ENCODE results near the gene RNPEPL1.

DNA sequence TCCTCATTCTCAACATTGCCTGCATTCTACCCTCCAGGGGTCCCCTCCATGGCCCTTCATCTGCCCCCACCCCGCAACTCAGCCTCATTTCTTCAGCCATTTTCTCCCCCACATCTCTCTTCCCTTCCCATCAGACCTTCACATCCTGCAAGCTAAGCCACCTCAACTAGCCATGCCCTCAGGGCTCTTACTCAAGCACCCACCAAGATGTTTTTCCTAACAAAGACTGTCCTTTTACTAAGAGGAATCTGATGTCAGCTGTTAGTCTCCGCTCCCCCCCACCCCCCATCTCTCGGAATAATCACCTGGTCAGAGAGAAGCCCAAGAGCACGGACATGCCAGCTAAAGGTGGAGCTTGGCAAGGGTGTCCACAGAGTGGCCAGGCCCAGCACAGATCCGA lies 13.5 kb downstream of the RNPEPL1 start:
- TF ChIP-seq SUPT20H (IDR thresholded peaks at IDR 0.05; ENCODE audit: borderline replicate concordance, control insufficient read depth, low read depth, low read length), result no peak
- TF ChIP-seq KLF5 (IDR thresholded peaks at IDR 0.05; ENCODE audit: partially characterized antibody), result no peak
- no peak for TF ChIP-seq POLR2A (IDR thresholded peaks at IDR 0.05; ENCODE audit: low read depth, low read length)
- TF ChIP-seq, protein P1, sequence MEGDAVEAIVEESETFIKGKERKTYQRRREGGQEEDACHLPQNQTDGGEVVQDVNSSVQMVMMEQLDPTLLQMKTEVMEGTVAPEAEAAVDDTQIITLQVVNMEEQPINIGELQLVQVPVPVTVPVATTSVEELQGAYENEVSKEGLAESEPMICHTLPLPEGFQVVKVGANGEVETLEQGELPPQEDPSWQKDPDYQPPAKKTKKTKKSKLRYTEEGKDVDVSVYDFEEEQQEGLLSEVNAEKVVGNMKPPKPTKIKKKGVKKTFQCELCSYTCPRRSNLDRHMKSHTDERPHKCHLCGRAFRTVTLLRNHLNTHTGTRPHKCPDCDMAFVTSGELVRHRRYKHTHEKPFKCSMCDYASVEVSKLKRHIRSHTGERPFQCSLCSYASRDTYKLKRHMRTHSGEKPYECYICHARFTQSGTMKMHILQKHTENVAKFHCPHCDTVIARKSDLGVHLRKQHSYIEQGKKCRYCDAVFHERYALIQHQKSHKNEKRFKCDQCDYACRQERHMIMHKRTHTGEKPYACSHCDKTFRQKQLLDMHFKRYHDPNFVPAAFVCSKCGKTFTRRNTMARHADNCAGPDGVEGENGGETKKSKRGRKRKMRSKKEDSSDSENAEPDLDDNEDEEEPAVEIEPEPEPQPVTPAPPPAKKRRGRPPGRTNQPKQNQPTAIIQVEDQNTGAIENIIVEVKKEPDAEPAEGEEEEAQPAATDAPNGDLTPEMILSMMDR (IDR thresholded peaks at IDR 0.05 in 2 of 3, conservative IDR thresholded peaks at IDR 0.05 in 1 of 3; ENCODE audit: control insufficient read depth in 2 of 3, extremely low read depth in 1 of 3, insufficient read depth in 1 of 3, low read depth in 3 of 3, low read length in 3 of 3), result no peak
- TF ChIP-seq CHD2 (IDR thresholded peaks at IDR 0.05; ENCODE audit: borderline replicate concordance, low read depth, low read length), result no peak
- no peak for TF ChIP-seq ETV6 (conservative IDR thresholded peaks at IDR 0.05 in 1 of 2, IDR thresholded peaks at IDR 0.05 in 1 of 2; ENCODE audit: borderline replicate concordance in 1 of 2, low read depth in 1 of 2)
- TF ChIP-seq, protein P2, sequence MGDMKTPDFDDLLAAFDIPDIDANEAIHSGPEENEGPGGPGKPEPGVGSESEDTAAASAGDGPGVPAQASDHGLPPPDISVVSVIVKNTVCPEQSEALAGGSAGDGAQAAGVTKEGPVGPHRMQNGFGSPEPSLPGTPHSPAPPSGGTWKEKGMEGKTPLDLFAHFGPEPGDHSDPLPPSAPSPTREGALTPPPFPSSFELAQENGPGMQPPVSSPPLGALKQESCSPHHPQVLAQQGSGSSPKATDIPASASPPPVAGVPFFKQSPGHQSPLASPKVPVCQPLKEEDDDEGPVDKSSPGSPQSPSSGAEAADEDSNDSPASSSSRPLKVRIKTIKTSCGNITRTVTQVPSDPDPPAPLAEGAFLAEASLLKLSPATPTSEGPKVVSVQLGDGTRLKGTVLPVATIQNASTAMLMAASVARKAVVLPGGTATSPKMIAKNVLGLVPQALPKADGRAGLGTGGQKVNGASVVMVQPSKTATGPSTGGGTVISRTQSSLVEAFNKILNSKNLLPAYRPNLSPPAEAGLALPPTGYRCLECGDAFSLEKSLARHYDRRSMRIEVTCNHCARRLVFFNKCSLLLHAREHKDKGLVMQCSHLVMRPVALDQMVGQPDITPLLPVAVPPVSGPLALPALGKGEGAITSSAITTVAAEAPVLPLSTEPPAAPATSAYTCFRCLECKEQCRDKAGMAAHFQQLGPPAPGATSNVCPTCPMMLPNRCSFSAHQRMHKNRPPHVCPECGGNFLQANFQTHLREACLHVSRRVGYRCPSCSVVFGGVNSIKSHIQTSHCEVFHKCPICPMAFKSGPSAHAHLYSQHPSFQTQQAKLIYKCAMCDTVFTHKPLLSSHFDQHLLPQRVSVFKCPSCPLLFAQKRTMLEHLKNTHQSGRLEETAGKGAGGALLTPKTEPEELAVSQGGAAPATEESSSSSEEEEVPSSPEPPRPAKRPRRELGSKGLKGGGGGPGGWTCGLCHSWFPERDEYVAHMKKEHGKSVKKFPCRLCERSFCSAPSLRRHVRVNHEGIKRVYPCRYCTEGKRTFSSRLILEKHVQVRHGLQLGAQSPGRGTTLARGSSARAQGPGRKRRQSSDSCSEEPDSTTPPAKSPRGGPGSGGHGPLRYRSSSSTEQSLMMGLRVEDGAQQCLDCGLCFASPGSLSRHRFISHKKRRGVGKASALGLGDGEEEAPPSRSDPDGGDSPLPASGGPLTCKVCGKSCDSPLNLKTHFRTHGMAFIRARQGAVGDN (IDR thresholded peaks at IDR 0.05), result no peak
- TF ChIP-seq, protein P3, sequence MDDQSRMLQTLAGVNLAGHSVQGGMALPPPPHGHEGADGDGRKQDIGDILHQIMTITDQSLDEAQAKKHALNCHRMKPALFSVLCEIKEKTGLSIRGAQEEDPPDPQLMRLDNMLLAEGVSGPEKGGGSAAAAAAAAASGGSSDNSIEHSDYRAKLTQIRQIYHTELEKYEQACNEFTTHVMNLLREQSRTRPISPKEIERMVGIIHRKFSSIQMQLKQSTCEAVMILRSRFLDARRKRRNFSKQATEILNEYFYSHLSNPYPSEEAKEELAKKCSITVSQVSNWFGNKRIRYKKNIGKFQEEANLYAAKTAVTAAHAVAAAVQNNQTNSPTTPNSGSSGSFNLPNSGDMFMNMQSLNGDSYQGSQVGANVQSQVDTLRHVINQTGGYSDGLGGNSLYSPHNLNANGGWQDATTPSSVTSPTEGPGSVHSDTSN (IDR thresholded peaks at IDR 0.05; ENCODE audit: insufficient replicate concordance, low read depth, low read length), result no peak
- TF ChIP-seq EZH2 (IDR thresholded peaks at IDR 0.05; ENCODE audit: borderline replicate concordance, control insufficient read depth, low read depth, low read length), result no peak

All from GM12878 (cell line).